ENCODE results near the gene USP21. TPM values are rescaled to one million over a fixed set of nuclear protein-coding genes. Genes with fewer than 3 reads are reported as not detected.

Gene USP21
- total and polyA plus RNA-seq, 2 donors (not counting 3 experiments of a cell fraction or from before 2014, with no cell fraction given) = 19.7 to 29.2 TPM

DNA sequence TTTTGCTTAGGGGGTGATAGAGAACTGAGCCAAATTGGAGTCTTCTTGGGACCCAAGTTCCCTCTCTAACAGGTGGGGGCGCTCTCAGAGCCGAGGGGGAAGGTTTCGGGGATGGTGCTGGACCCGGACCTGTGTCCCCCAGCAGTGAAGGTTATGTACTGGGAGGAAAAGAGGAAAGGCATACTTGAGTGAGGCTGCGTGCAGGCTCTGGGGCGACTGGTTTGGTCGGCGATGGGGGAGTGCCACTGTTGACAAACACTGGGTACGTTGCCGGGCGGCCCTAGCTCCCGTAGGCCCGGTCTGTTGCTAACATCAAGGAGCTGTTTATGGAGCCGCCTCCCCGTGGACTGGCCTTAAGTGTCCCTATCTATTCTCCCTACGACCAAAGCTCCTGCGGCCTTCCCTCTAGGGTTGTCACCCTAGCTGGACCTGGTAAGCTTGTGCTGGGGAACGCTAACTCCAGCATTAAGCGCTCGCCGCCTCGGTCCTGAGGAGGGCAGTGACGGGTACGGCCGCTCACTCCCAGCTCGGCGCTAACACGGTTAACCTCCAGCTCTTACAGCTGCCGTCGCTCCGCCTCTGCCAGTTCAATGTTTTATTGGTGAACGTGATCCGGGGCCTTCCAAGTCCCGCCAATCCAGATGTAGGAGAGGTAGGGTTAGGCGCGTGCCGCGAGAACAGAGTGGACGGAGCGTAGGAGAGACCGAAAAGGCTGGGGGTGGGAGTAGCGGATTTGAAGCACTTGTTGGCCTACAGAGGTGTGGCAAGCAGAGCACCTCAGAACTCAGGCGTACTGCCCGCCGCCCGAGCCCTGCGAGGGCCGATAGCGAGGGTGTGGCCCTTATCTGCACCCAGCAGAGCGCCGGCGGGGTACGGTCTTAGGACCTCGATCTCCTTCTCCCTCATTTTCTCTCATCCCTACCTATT is 6.7 kb downstream of the USP21 start, which contains the start of gene PPOX:
TSS of gene PPOX (plus strand) at position 685 of the 927 bp plus-strand sequence. CDS start 422 bp downstream, outside the sequence.
- FAIRE-seq (peak; percentile 98), DNase-seq (ENCODE audit: low read depth, low spot score) (peak; percentile 99)
- dilution Hi-C loops (cut with MboI; ENCODE audit: extremely low pct_ligation_motif_present, low sequenced_read_pairs) = no loop called here
- no peaks in the 10 kb centered on the region for H3K9me1 ChIP-seq (replicated peaks; ENCODE audit: control insufficient read depth, extremely low read depth, insufficient read depth, low read length)
- H3K27ac ChIP-seq (ENCODE audit: insufficient read depth, low read depth, low read length) = peak within 1 kb of the TSS; percentile 74
- H3K36me3 ChIP-seq (ENCODE audit: control insufficient read depth in 2 of 2, extremely low read depth in 1 of 2, insufficient read depth in 2 of 2, low read length in 2 of 2) = peaks cover 2 to 20% of the 10 kb centered on the region in 2 experiments
- no peaks in the 10 kb centered on the region for H3K79me2 ChIP-seq (ENCODE audit: control insufficient read depth, insufficient read depth, low read length)
- no peaks in the 10 kb centered on the region for H4K20me1 ChIP-seq (replicated peaks; ENCODE audit: control insufficient read depth, extremely low read depth, insufficient read depth, low read length)
- peak within 1 kb of the TSS; percentile 81 to 87 (median 87) for H3K4me3 ChIP-seq (replicated peaks in 1 of 3; ENCODE audit: insufficient read depth in 1 of 3, low read depth in 1 of 3, low read length in 3 of 3)
- ChIA-PET CTCF (interaction anchor here (0.6 to 3.1 kb wide), 22 partner anchors 8 to 216 kb away, joined by 3 to 35 read pairs (median 4); partner anchors contain the start of genes ADAMTS4, B4GALT3, CFAP126 and DEDD), POLR2A (interaction anchor here (0.5 to 2.2 kb wide), 6 partner anchors 10 to 216 kb away, joined by 3 to 8 read pairs (median 4); partner anchors contain the start of genes NDUFS2 and TOMM40L)
- H3K9me3 ChIP-seq (replicated peaks; ENCODE audit: control insufficient read depth, insufficient read depth, low read length) = no peaks in the 10 kb centered on the region
- intact Hi-C loops (cut with micrococcal nuclease) = loop anchor here (1.0 to 2.0 kb wide), 4 partner anchors 11 to 217 kb away; partner anchors contain the start of gene B4GALT3
- no peaks in the 10 kb centered on the region for H3K27me3 ChIP-seq (ENCODE audit: control insufficient read depth in 2 of 2, insufficient read depth in 2 of 2, low read length in 2 of 2)
- H3K4me1 ChIP-seq (ENCODE audit: control insufficient read depth, extremely low read depth, insufficient read depth, low read length) = peaks cover 16% of the 10 kb centered on the region
- peak within 1 kb of the TSS; percentile 93 for H3K4me2 ChIP-seq (ENCODE audit: insufficient read depth, low read length)
- BruUV-seq (replicated peaks) = TSS peak; percentile 70
- TF ChIP-seq, protein P1, sequence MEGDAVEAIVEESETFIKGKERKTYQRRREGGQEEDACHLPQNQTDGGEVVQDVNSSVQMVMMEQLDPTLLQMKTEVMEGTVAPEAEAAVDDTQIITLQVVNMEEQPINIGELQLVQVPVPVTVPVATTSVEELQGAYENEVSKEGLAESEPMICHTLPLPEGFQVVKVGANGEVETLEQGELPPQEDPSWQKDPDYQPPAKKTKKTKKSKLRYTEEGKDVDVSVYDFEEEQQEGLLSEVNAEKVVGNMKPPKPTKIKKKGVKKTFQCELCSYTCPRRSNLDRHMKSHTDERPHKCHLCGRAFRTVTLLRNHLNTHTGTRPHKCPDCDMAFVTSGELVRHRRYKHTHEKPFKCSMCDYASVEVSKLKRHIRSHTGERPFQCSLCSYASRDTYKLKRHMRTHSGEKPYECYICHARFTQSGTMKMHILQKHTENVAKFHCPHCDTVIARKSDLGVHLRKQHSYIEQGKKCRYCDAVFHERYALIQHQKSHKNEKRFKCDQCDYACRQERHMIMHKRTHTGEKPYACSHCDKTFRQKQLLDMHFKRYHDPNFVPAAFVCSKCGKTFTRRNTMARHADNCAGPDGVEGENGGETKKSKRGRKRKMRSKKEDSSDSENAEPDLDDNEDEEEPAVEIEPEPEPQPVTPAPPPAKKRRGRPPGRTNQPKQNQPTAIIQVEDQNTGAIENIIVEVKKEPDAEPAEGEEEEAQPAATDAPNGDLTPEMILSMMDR (IDR thresholded peaks at IDR 0.05; ENCODE audit: extremely low read depth in 1 of 2, insufficient read depth in 1 of 2, low read depth in 1 of 2, low read length in 2 of 2) = peak; percentile 42 to 60
- TF ChIP-seq JUN (IDR thresholded peaks at IDR 0.05; ENCODE audit: borderline replicate concordance, insufficient read depth, insufficient read length, low read depth) (no peak), EZH2 (IDR thresholded peaks at IDR 0.05; ENCODE audit: borderline replicate concordance, low read depth, low read length, severe bottlenecking) (no peak), POLR2AphosphoS5 (IDR thresholded peaks at IDR 0.05; ENCODE audit: insufficient read depth, low read depth, low read length) (peak; percentile 71), FOS (IDR thresholded peaks at IDR 0.05; ENCODE audit: borderline replicate concordance, insufficient read depth, low read length) (no peak), MYC (IDR thresholded peaks at IDR 0.05; ENCODE audit: low read depth, low read length) (no peak), POLR2A (IDR thresholded peaks at IDR 0.05; ENCODE audit: low read depth, low read length) (peak; percentile 21), GATA2 (IDR thresholded peaks at IDR 0.05; ENCODE audit: insufficient read depth, insufficient read length, low read depth, low read length) (no peak)
- TF ChIP-seq, protein P2, sequence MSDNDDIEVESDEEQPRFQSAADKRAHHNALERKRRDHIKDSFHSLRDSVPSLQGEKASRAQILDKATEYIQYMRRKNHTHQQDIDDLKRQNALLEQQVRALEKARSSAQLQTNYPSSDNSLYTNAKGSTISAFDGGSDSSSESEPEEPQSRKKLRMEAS (IDR thresholded peaks at IDR 0.05; ENCODE audit: insufficient read depth, insufficient read length) = peak; percentile 63
- H2AFZ ChIP-seq (ENCODE audit: low read depth, low read length) = peak within 1 kb of the TSS; percentile 79
- peak within 1 kb of the TSS; percentile 82 for H3K9ac ChIP-seq (replicated peaks; ENCODE audit: extremely low read depth, insufficient read depth, low read length)

Data from endothelial cell of umbilical vein (primary cell).